ENCODE results near the gene PCGF3.
"Not testable (repeated sequence)": the region's sequence is repeated elsewhere in the genome, so short reads cannot be mapped to it uniquely, and the experiment has no call there.

Gene PCGF3

DNA sequence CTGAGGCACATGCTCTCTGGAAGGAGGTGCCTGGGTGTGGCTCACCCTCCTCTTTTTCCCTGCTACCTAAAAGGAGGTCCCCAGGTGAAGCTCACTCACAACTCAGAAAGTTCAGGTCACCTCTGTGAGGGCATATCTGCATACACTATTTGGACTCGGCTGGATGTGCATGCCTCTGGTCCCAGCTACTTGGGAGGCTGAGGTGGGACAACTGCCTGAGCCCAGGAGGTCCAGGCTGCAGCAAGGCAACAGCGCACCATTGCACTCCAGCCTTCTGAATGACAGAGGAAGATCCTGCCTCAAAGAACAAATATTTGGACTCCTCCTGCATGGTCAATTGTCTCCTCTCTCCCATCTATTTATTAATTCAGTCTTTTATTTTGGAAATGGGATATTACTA lies 73.9 kb downstream of the PCGF3 start:
- H3K4me1 Mint-ChIP-seq, result peaks cover 62% of the 10 kb centered on the region
- no peaks in the 10 kb centered on the region for H3K9me3 Mint-ChIP-seq
- peak overlapping the region; percentile 88 for H3K4me3 Mint-ChIP-seq
- H3K27me3 Mint-ChIP-seq, result peaks cover 3% of the 10 kb centered on the region
- peaks cover 17% of the 10 kb centered on the region for H3K36me3 Mint-ChIP-seq
- peak overlapping the region; percentile 60 for H3K27ac Mint-ChIP-seq

DNA sequence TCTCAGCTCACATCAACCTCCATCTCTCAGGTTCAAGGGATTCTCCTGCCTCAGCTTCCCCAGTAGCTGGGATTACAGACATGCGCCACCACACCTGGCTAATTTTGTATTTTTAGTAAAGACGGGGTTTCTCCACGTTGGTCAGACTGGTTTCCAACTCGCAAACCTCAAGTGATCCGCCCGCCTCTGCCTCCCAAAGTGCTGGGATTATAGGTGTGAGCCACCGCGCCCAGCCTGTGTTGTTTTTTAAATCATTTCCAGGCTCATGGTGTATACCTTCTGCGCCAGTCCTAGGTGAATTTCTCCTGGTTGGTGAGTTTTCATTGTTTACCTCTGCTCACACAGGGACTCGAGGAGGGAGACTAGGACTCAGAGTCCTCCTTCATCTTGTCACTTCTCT lies 74.6 kb downstream of the PCGF3 start:
- Mint-ChIP-seq H3K4me1 (peaks cover 62% of the 10 kb centered on the region), H3K4me3 (peak overlapping the region; percentile 88), H3K36me3 (peaks cover 14% of the 10 kb centered on the region), H3K27ac (peak overlapping the region; percentile 79)
- not testable (repeated sequence) for H3K9me3 Mint-ChIP-seq, H3K27me3 Mint-ChIP-seq

DNA sequence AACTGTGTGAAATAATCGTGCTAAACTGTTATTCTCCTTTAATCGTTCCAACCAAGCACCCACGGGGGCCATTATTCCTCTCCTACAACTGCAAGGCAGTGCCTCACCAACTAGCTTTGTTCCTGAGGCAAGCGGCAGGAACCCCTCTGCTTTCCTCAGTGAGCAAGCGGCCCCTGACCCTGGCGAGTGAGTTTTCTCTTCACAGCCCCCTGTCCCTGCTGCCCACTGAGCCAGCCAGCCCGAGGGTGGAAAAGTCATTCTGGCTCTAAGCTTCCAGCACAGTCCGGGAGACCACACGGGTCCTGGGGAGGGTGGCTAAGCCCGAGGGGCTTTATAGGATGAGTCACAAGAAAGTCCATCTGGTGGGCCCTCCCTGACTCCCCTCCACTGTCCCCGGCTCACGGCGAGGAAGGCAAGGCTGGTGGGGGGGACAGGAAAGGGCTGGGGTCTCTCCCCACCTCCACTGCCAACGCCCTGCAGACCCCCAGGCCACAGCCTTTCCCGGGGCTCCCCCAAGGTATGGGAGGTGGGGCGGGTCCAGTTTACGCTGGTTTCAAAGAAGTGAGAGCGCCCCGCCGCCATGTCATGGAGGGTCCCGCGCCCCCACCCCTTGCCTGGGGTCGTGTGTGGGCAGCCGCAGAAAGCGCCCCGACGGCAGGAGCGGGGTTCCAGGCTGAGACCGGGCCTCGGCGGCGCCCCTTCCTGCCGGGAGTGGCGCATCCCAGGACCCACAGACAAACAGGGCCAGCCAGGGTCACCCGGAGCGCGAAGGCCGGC lies 75.3 kb downstream of the PCGF3 start:
- peaks cover 13% of the 10 kb centered on the region for H3K36me3 Mint-ChIP-seq
- no peaks in the 10 kb centered on the region for H3K9me3 Mint-ChIP-seq
- peaks cover 61% of the 10 kb centered on the region for H3K4me1 Mint-ChIP-seq
- H3K27me3 Mint-ChIP-seq, result peaks cover 11% of the 10 kb centered on the region
- H3K27ac Mint-ChIP-seq, result peak overlapping the region; percentile 79
- H3K4me3 Mint-ChIP-seq, result peak overlapping the region; percentile 88

DNA sequence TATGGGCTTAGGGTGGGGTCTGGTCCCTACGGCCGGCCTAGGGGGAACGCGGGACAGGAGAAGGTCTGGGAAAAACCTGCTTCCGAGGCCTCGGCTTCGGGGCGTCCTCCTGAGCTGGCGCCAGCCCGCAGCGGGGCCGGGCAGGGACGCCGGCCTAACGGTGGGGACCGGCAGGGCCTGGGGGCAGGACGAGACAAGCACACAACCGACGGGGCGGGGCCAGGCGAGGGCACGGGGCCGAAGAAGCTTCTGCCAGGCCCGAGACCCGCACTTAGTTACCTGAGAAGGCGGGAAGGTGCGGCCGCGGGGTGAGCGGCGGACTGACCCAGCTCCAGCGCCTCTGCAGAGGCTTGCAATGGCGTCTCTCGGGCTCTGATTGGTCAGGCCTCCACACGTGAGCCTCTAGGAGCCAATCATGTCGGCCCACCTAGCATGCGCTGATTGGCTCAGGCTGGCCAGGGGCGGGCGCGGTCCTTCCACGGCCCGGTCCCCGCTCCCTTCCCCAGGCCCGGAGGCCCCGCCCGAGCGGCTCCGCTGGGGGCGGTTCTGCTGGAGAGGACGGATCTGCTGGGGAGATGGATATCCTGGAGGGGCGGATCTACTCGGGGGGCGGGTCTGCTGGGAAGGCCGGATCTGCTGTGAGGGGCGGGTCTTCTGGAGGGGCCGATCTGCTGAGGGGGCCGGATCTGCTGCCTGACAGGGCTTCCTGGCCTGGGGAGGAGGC lies 76.0 kb downstream of the PCGF3 start:
- Mint-ChIP-seq H3K4me1 (peaks cover 55% of the 10 kb centered on the region), H3K27ac (peak overlapping the region; percentile 89), H3K9me3 (no peaks in the 10 kb centered on the region), H3K4me3 (peak overlapping the region; percentile 88), H3K36me3 (peaks cover 11% of the 10 kb centered on the region), H3K27me3 (peaks cover 11% of the 10 kb centered on the region)

DNA sequence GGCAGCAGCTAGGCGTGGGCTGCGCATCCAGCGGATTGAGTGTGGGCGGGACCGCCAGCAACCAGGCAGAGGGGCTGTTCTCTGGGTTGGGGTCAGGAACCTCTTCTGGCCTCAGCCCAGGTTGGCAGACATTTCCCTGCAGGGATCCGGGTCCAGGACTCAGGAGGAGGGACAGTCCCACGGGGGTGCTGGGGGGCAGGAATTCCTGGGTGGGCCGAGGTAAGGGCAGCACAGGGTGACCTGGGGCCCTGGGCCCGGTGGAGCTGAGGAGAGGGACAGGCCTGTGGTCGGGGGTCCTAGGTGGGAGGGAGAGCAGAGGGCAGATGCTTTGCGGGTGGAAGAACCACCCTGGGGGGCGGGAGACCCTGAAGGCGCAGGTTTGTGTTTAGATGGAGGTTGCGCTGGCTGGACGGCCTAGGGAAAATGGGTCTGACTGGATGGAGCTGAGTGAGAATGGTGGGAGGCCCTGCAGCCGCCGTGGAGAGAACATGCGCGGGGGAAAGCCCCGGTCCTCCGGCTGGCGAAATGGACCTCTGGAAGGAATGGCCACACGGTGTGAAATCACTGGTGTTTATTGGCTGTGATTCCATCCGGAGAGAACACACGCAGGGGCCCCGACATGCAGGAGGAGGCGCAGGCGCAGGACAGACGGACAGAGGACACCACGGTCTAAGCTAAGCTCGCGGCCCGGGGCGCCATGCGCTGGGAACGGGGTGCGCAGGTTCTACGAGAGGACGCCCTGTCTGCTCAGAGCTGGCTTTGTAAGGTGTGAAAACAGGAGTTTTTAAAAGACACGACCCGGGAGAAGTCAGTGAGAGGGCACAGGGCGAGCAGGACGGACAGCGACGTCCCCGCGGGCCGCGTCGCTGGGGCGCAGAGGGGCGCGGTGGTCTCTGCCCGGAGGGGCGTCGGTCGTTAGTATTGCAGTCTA lies 79.0 kb downstream of the PCGF3 start:
- Mint-ChIP-seq H3K27ac (no peak overlapping the region), H3K27me3 (peaks cover 14% of the 10 kb centered on the region), H3K4me3 (peak overlapping the region; percentile 28), H3K4me1 (peaks cover 36% of the 10 kb centered on the region), H3K36me3 (no peaks in the 10 kb centered on the region), H3K9me3 (no peaks in the 10 kb centered on the region)

DNA sequence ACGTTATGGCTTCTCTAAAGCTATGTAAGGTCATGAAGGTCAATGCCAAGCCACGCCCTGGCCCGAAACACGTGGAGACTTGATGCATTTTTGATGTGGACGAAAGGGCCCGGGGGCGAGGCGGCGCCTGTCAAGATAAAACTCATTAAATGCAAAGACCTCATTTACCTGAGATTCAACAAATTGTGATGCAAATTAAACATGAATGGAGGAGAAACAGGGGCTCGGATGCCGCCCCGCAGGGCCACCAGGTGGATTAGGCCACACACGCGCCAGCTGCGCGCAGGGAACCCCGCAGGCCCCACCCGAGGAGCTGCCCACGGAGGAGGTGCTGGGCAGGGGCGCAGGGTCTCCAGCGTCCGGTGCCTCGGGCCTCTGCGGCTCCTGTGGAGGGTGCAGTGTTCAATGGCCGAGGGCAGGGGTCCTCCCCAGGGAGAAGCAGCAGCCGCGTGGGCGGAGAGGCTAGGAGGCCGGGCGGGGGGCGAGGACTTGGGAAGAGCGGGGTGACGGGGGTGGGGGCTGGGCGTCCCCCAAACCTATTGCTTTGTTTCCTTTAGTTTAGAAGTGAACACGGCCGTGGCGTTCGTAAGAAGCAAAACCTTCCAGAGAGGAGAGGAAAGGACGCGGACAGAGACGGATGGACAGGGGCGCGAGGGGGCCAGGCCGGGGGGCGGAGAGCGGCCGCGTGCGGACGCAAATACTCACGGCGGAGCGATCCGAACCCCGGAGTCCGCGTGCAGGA lies 79.9 kb downstream of the PCGF3 start:
- peaks cover 14% of the 10 kb centered on the region for H3K27me3 Mint-ChIP-seq
- H3K36me3 Mint-ChIP-seq, result no peaks in the 10 kb centered on the region
- H3K4me3 Mint-ChIP-seq, result peak overlapping the region; percentile 28
- no peaks in the 10 kb centered on the region for H3K9me3 Mint-ChIP-seq
- H3K27ac Mint-ChIP-seq, result no peak overlapping the region
- H3K4me1 Mint-ChIP-seq, result peaks cover 27% of the 10 kb centered on the region

DNA sequence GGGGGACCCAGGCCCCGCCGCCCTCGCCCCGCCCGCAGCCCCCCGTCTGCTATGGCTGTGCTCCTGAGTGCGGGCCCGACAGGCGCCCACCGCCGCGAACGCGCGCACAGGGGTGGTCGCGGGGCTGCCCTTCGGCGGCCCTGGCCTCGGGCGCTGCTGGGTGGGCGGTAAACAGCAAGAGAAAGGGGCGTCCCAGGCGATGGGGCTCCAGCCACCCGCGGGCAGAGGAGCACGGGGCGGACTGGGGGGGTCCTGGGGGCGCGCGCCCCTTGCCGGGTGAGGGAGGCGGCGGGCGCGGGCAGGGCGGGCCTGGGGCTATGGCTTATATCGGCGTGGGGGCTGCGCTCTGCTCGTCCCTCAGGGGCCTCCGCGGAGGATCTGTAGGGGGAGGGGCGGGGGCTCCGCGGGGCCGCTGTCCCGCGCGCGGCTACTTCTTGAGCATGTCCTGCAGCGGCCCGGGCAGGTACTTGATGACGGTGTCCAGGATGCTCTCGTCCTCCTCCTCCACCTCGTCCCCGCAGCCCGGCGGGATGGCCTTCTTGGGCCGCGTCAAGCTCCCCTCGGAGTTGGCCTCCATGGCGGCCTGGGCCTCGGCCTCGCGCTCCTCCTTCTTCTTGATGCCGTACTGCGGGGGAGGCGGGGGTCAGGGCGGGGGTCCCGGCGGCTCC lies 80.6 kb downstream of the PCGF3 start:
- no peak overlapping the region for H3K27ac Mint-ChIP-seq
- no peak overlapping the region for H3K4me3 Mint-ChIP-seq
- H3K36me3 Mint-ChIP-seq, result no peaks in the 10 kb centered on the region
- H3K27me3 Mint-ChIP-seq, result peaks cover 18% of the 10 kb centered on the region
- no peaks in the 10 kb centered on the region for H3K9me3 Mint-ChIP-seq
- H3K4me1 Mint-ChIP-seq, result peaks cover 25% of the 10 kb centered on the region

DNA sequence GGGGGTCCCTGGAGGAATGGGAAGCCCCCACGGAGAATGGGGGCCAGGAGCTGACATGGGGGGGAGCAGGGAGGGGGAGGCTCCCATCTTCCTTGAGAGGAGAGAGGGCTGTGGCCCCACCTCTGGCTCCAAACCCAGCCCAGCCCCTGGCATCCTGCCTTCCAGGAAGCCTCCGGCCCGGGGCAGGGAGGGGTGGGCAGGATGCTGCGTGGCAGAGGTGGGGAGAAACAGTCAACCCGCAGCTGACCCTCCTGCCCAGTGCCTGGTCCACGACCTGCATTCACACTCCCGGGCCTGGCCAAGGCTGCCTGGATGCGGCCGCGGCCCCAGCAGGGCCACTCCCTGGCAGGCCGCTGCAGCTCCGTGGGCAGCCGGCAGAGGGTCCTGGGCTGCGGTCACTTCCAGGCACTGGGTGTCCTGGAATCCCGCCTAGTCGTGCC lies 81.2 kb downstream of the PCGF3 start:
- Mint-ChIP-seq H3K9me3 (no peaks in the 10 kb centered on the region), H3K27me3 (peaks cover 18% of the 10 kb centered on the region), H3K27ac (no peak overlapping the region), H3K4me1 (peaks cover 25% of the 10 kb centered on the region), H3K4me3 (no peak overlapping the region), H3K36me3 (no peaks in the 10 kb centered on the region)

DNA sequence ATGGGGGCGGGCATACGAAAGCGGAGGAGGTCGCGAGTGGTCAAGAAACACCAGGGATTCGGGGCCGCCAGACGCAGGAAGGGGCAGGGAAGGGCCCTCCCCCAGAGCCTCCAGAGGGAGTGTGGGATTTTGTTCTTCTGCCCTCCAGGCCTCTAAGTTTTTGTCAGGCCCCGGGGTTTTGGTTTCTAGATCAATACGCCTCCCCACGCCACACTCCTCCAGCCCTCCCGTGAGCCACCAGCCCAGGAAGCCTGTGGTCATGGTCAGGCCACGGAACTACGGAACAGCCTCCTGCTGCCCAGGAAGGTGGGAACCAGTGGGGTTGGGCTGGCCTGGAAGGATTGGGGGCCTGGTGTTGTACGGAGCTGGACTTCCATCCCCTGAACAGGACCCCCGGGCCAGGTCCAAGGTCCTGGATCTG lies 81.9 kb downstream of the PCGF3 start:
- Mint-ChIP-seq H3K9me3 (no peaks in the 10 kb centered on the region), H3K36me3 (no peaks in the 10 kb centered on the region), H3K27me3 (peaks cover 19% of the 10 kb centered on the region), H3K4me1 (peaks cover 19% of the 10 kb centered on the region), H3K27ac (no peak overlapping the region), H3K4me3 (peak overlapping the region; percentile 53)

DNA sequence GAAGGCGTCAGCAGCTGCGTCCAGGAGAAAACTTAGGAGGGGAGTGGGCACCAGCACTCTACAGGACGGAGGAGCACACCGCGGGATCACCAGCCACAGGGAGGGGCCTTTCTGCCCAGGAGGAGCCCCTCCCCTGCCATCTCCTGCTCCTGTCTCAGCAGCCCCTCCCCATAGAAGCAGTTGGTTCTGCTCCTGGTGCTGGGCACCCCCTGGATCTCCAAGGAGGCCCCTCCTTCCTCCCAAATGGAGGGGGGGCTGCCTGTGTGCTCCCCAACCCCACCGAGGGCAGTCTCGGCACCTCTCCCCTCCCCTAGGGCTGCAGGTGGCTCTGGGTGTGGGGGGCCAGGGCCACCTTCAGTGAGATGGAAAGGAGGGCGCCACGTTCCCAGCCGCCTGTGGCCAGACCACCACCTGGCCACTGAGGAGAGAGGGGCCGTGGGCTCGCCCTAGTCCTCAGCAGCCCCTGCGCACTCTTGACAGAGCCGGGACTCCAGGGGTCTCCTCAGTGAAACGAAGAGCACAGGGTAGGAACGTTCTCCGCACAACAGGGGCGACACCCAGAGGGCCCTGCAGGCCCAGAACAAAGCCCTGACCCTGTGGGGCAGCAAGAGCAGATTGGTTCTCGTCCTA lies 82.5 kb downstream of the PCGF3 start:
- peaks cover 23% of the 10 kb centered on the region for H3K4me1 Mint-ChIP-seq
- no peaks in the 10 kb centered on the region for H3K9me3 Mint-ChIP-seq
- no peak overlapping the region for H3K4me3 Mint-ChIP-seq
- no peaks in the 10 kb centered on the region for H3K36me3 Mint-ChIP-seq
- H3K27ac Mint-ChIP-seq, result no peak overlapping the region
- H3K27me3 Mint-ChIP-seq, result peaks cover 24% of the 10 kb centered on the region

DNA sequence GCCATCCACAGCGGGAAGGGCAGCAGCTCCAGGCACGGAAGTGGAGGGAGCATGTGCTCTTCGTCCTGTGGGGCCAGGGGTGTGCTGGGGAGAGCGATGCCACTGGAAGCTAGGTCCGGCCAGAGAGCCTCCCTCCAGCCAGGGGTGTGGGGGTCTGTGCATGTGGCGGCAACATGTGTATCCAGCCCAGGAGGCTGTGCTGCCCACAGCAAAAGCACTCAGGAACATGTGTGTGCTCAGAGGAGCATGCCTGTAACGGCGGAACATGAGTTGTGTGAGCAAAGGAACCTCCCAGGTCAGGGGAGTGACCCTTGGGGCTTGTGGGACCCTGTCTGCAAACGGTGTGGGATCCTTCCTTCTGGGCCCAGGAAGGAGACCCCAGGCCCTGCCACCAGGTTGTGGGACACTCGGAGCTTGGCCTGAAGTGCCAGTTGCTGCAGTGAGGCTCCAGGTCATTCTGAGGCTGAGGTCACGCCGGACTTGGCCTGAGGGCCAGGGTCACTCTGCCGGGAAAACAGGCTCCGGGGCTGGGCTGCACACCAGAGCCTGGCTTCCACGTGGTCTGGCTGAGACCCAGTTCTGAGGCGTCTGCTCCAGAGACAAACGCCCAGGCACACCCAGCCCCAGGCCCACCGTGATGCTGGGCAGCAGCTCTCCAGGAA lies 83.1 kb downstream of the PCGF3 start:
- no peaks in the 10 kb centered on the region for H3K36me3 Mint-ChIP-seq
- peaks cover 25% of the 10 kb centered on the region for H3K4me1 Mint-ChIP-seq
- no peaks in the 10 kb centered on the region for H3K9me3 Mint-ChIP-seq
- peaks cover 26% of the 10 kb centered on the region for H3K27me3 Mint-ChIP-seq
- no peak overlapping the region for H3K27ac Mint-ChIP-seq
- H3K4me3 Mint-ChIP-seq, result no peak overlapping the region

DNA sequence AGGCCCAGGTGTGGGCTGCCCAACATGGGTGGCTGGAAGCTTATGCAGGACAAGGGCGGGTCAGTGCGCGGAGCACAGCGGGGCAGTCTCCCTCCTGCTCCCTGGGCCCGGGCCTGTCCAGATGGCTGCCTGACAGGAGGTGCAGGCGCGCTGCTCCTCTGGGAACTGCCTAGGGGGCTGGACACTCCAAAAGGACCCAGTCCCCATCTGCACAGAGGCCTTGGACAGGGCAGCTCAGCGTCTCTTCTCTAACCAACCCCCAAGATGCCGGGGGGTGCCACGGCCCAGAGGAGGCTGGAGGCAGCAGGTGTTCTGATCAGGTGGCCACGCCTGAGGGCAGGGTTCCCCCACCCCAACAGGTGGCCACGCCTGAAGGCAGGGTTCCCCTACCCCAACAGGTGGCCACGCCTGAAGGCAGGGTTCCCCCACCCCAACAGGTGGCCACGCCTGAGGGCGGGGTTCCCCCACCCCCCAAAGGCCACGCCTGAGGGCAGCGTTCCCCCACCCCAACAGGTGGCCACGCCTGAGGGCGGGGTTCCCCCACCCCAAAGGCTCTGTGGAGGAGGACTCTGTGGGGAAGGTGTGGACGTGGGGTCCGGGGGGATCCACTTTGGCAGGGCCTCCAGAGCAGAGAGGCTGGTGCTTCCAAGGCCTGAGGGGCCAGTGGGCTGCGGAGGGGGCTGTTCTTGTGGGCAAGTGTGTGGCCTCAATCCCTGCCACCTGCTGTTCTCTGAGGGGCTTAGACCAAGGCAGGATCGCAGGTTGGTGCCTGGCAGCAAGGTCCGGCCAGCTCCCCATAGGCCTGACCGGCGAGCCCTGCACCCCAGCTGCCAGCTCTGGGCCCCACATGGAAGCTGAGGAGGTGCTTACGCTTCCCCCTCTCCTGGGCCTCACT lies 84.2 kb downstream of the PCGF3 start:
- Mint-ChIP-seq H3K4me1 (peaks cover 32% of the 10 kb centered on the region), H3K36me3 (no peaks in the 10 kb centered on the region), H3K27me3 (peaks cover 31% of the 10 kb centered on the region), H3K4me3 (no peak overlapping the region), H3K27ac (no peak overlapping the region), H3K9me3 (no peaks in the 10 kb centered on the region)

DNA sequence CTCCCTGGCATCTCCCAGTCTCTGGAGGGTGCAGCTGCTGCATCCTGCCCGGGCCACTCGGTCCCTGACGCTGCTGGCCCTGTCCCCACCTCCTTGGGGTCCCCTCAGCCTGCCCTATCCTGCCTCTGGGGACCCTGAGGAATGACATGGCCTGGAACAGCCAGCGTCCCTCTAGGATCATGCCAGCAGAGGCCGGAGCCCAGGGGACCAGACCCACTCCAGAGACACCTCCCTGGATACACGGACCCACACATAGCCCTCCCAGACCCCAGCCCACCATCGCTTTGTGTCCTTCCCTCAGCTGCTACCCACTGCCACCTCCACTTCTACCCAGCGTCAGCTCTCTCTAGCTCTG lies 84.8 kb downstream of the PCGF3 start:
- Mint-ChIP-seq H3K27ac (no peak overlapping the region), H3K4me1 (peaks cover 29% of the 10 kb centered on the region), H3K4me3 (peak overlapping the region; percentile 9), H3K27me3 (peaks cover 30% of the 10 kb centered on the region), H3K36me3 (no peaks in the 10 kb centered on the region), H3K9me3 (no peaks in the 10 kb centered on the region)
